ENCODE results near the gene LCOR.

LCOR gene

DNA sequence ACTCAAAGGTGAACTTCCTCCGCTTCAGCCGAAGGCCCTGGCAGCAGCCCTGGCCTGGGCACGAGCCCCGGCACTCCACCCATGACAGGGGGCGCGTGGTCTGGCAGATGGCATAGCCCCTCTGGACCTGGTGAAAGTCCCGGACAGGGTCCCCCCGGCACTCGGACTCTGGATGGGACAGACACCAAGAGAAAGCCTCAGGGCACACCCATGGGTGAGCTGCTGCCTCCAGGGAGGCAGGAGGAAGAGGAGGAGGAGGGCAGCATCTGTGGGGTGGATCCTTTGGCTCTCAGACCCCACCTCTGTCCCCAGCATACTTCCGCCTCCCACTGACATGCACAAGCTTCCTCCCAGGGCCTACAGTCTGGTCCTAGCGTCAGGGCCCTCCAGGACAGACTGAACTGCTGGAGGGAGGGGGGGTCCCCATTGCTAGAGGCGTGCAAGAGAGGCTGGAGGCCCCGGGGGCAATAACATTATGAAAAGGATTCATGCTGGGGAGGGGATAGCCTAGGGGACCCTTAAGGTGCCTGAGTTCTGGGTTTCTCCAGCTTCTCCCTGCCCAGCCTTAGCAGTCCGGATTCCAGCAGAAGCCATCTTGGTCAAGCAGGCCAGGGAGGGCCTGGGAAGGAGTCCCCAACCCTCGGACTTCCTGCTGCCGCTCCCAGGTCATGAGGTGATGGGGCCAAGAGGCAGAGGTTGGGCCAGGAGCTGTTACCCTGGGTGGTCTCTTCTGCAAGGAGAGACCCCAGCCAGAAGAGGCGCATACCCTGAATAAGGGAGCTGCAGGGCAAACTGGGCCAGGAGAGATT, 169.3 kb downstream of the LCOR start:
- H3K4me1 ChIP-seq, result peaks cover under 1% of the 10 kb centered on the region; the same call in 1 of the 2 replicates
- DNase-seq (ENCODE audit: low spot score in 2 of 2), result no peak
- H3K36me3 ChIP-seq (replicated peaks), result no peaks in the 10 kb centered on the region
- no peaks in the 10 kb centered on the region for H3K27me3 ChIP-seq (ENCODE audit: low read depth)
- in situ Hi-C loops (cut with MboI; ENCODE audit: low sequenced_read_pairs), result no loop called here
- H3K4me3 ChIP-seq, result no peak overlapping the region
- no peaks in the 10 kb centered on the region for H3K9me3 ChIP-seq

DNA sequence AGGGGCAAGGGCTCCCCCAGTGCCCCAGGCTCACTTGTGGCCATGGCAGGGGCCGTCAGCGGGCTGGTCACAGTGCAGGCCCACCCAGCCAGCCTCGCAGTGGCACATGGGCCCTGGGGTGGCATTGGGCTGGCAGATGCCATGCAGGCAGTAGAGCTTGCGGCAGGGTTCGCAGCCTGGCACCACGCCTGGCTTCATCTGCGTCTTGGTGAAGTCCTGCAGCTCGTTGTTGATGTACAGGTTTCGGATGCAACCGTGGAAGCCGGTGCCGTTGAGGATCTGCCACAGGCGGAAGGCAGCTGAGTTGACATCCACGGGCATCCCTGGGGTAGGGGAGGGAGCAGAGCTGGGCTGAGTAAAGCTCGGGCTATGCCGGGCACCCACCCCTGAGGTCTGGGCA, 170.6 kb downstream of the LCOR start:
- DNase-seq (ENCODE audit: low spot score in 2 of 2), result no peak
- Histone ChIP-seq H3K9me3 (no peaks in the 10 kb centered on the region), H3K36me3 (replicated peaks) (no peaks in the 10 kb centered on the region), H3K4me3 (no peak overlapping the region), H3K27me3 (ENCODE audit: low read depth) (no peaks in the 10 kb centered on the region), H3K4me1 (no peaks in the 10 kb centered on the region)
- in situ Hi-C loops (cut with MboI; ENCODE audit: low sequenced_read_pairs), result no loop called here

DNA sequence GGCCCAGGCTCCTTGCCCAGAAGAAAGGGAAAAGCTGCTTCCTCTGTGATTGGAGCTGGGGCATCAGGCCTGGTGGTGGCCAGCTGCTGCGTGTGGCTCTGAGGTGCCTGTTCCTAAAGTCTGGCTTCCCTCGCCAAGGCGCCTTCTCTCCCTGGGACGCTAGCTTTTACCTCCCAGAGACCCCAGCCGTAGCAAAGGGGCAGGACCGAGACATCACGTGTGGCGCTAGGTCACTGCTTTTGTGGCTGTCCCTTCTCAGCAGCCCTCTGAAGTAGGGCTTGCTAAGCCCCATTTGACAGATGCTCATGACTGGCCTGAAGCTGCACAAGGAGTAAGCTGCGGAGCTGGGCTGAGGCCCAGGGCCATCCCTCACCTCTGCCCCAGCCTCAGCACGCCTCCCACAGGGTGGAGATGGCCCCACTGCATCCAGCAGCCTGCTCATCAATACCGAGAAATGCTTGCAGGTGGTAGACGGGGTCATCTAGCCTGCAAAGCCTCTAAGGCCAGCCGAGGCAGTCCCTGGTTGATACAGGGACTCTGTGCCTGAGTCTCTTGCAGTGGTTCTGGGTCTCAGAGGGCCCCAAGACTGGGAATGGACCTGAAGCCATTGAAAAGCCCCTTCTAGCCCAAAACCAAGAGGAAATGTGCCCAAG, 171.2 kb downstream of the LCOR start:
- in situ Hi-C loops (cut with MboI; ENCODE audit: low sequenced_read_pairs), result no loop called here
- no peak overlapping the region for H3K4me3 ChIP-seq

DNA sequence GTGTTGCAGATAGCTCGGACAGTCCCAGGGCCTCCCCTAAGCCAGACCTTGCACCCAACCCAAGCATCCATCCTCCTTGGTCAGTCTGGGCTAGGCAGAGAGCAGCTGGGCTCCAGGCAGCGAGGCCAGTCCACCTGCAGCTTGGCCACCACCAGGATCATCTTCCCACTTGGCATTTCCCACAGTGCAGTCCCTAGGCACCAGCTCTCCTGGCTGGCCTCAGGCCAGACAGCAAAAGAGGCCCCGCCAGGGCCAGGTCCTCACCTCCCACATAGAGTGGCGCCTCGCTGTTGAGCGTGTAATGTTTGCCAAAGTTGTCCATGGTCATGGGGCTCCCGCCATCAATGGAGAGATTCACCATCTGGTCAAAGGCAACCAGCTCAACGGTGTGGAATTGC, 171.7 kb downstream of the LCOR start:
- Histone ChIP-seq H3K36me3 (replicated peaks) (no peaks in the 10 kb centered on the region), H3K4me1 (no peaks in the 10 kb centered on the region), H3K27me3 (ENCODE audit: low read depth) (no peaks in the 10 kb centered on the region), H3K4me3 (no peak overlapping the region), H3K9me3 (no peaks in the 10 kb centered on the region)
- no peak for DNase-seq (ENCODE audit: low spot score in 2 of 2)
- in situ Hi-C loops (cut with MboI; ENCODE audit: low sequenced_read_pairs), result no loop called here

More for the DNA sequence above, 171.2 kb downstream of the LCOR start:
- DNase-seq (ENCODE audit: low spot score in 2 of 2), result no peak
- Histone ChIP-seq H3K9me3 (no peaks in the 10 kb centered on the region), H3K36me3 (replicated peaks) (no peaks in the 10 kb centered on the region), H3K4me1 (no peaks in the 10 kb centered on the region), H3K27me3 (ENCODE audit: low read depth) (no peaks in the 10 kb centered on the region)

DNA sequence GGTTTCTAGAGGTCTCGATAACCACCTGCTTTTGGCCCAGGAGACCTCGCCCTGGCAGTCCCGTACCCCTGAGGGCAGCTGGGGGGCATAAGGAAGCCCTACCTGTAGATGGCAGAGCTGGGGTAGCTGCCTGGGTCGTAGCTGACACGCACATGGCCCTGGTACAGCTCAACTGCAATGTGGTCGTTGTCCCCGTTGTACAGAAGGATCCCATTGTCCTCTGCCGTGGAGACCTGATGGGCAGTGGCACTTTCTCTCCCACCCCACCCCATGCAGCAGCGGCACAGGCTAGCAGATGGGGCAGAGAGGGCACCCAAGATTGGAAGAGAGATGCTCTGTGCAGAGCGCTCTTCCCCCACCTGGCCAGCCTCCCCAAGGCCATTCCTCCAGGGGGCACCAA, 172.5 kb downstream of the LCOR start:
- Histone ChIP-seq H3K4me3 (no peak overlapping the region), H3K27me3 (ENCODE audit: low read depth) (no peaks in the 10 kb centered on the region), H3K9me3 (no peaks in the 10 kb centered on the region), H3K4me1 (no peaks in the 10 kb centered on the region), H3K36me3 (replicated peaks) (no peaks in the 10 kb centered on the region)
- in situ Hi-C loops (cut with MboI; ENCODE audit: low sequenced_read_pairs), result no loop called here
- no peak for DNase-seq (ENCODE audit: low spot score in 2 of 2)

DNA sequence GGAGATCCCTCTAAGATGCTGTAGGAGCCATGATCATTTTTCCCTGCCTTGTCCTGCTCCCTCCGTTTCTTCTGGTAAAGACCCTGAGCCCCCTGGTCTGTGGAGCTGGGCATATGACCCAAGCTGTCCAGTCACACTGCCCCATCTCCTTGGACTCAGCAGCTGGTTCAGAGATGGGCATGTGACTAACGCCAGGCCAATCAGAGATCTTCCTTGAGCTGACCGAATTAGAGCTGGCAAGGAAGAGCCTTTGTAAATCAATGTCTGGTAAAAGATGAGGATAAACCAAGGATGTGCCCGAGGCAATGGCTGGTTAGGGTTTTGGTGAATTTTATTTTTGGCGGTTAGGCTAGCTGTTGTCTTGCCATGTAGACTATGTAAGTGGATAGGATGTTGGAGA, 173.3 kb downstream of the LCOR start:
- Histone ChIP-seq H3K4me1 (no peaks in the 10 kb centered on the region), H3K9me3 (no peaks in the 10 kb centered on the region), H3K27me3 (ENCODE audit: low read depth) (no peaks in the 10 kb centered on the region), H3K36me3 (replicated peaks) (no peaks in the 10 kb centered on the region), H3K4me3 (no peak overlapping the region)
- in situ Hi-C loops (cut with MboI; ENCODE audit: low sequenced_read_pairs), result no loop called here
- DNase-seq (ENCODE audit: low spot score in 2 of 2), result no peak

DNA sequence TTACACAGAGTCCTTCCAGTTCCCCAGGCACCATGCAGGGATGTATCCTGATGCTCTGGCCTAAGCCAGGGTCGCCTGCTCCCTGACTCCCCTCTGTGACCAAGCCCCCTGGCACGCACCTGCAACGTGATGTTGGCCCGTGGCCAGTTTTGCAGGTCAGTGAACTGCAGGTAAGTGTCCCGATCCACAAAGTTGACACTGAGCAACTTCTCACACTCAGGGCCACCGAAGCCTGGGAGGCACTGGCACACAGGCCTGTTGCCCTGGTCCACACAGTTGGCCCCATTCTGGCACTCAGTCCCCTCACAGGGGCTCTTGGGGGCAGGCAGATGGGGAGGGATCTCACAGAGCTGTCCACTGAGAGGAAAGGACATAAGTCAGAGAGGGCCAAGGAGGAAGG, 174.3 kb downstream of the LCOR start:
- no peaks in the 10 kb centered on the region for H3K9me3 ChIP-seq
- in situ Hi-C loops (cut with MboI; ENCODE audit: low sequenced_read_pairs), result no loop called here

DNA sequence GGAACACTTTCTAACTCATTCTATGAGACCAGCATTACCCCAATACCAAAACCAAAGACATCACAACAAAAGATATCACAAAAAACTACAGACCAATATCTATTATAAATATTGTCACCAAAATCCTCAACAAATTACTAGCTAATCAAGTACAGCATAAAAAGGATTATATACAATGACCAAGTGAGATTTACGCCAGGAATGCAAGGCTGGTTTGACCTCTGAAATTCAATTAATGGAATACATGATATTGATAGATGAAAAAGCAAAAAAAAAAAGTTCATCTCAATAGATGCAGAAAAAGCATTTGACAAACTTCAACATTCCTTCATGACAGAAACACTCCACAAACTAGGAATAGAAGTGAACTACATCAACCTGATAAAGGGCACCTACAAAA, 175.3 kb downstream of the LCOR start:
- H3K4me1 ChIP-seq, result no peaks in the 10 kb centered on the region
- no peaks in the 10 kb centered on the region for H3K9me3 ChIP-seq
- in situ Hi-C loops (cut with MboI; ENCODE audit: low sequenced_read_pairs), result no loop called here
- no peak overlapping the region for H3K4me3 ChIP-seq
- H3K36me3 ChIP-seq (replicated peaks), result no peaks in the 10 kb centered on the region
- no peak for DNase-seq (ENCODE audit: low spot score in 2 of 2)
- H3K27me3 ChIP-seq (ENCODE audit: low read depth), result no peaks in the 10 kb centered on the region

More for the DNA sequence above, 174.3 kb downstream of the LCOR start:
- H3K36me3 ChIP-seq (replicated peaks), result no peaks in the 10 kb centered on the region
- no peaks in the 10 kb centered on the region for H3K27me3 ChIP-seq (ENCODE audit: low read depth)
- no peak overlapping the region for H3K4me3 ChIP-seq
- H3K4me1 ChIP-seq, result no peaks in the 10 kb centered on the region
- no peak for DNase-seq (ENCODE audit: low spot score in 2 of 2)

DNA sequence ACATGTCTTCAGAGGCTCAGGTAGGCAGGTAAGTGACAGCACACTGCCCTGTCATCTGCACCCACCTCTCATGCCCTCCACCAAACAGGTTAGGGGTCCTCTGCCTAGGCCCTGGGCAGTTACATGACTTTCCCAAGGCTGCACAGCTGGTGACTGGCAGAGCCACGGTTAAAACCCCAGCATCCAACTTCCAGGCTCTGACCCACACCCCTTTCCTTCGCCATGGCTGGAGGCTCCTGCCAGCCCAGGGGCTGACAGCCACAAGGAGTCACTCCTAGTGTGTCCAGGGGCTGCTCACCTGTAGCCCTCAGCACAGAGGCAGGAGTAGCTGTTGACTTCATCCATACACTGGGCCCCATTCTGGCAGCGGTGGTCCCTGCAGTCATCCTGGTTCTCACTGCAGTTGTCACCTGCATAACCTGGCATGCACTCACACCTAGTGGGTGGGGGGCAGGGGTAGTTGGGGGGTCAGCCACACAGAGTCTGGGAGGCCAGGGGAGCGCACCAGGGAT, 178.7 kb downstream of the LCOR start:
- no peak for DNase-seq (ENCODE audit: low spot score in 2 of 2)
- no peaks in the 10 kb centered on the region for H3K9me3 ChIP-seq

DNA sequence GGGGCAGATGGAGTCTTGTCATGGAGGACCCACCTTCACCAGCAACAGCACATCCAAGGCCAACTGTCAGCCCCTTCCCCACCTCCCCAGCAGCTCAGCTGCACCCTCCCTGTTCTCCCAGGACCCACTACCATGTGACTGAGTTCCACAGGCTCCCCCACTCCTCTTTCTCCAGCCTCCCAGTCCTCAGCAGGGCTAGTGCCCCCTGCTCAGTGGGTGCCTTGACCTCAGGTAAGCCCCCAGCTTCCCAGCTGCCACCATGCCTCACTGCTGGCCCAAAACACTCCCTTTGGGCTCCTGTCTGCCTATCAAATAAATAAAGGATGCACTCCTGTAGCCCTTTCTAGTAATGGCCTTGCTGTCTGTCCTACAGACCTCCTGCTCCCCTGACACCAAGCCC, 179.3 kb downstream of the LCOR start:
- H3K4me1 ChIP-seq, result no peaks in the 10 kb centered on the region
- no peak for DNase-seq (ENCODE audit: low spot score in 2 of 2)
- no peak overlapping the region for H3K4me3 ChIP-seq
- H3K9me3 ChIP-seq, result no peaks in the 10 kb centered on the region
- in situ Hi-C loops (cut with MboI; ENCODE audit: low sequenced_read_pairs), result no loop called here
- no peaks in the 10 kb centered on the region for H3K36me3 ChIP-seq (replicated peaks)
- H3K27me3 ChIP-seq (ENCODE audit: low read depth), result no peaks in the 10 kb centered on the region

More for the DNA sequence above, 178.7 kb downstream of the LCOR start:
- no peaks in the 10 kb centered on the region for H3K36me3 ChIP-seq (replicated peaks)
- H3K4me3 ChIP-seq, result no peak overlapping the region
- no peaks in the 10 kb centered on the region for H3K27me3 ChIP-seq (ENCODE audit: low read depth)
- no peaks in the 10 kb centered on the region for H3K4me1 ChIP-seq
- in situ Hi-C loops (cut with MboI; ENCODE audit: low sequenced_read_pairs), result no loop called here

DNA sequence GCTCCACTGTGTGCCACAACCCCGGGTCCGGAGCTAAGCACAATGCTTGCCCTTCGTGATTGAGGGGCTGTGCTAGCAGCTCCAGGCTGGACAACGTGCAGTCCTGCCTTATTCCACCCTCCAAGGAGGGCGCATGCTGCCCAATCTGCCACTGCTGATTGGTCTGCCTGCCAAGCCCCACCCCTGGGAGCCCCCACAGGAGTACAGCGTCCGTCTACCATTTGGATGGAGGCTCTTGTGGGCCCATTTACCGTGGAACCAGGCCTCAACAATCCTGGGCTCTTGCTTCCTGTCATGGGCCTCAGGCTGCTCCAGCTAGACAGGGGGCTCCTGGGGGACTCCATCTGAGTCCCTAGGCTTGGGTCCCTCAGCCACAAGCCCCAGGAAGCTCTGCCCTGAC, 180.4 kb downstream of the LCOR start:
- H3K36me3 ChIP-seq (replicated peaks), result no peaks in the 10 kb centered on the region
- DNase-seq (ENCODE audit: low spot score in 2 of 2), result no peak
- H3K4me1 ChIP-seq, result no peaks in the 10 kb centered on the region
- H3K9me3 ChIP-seq, result no peaks in the 10 kb centered on the region
- no peaks in the 10 kb centered on the region for H3K27me3 ChIP-seq (ENCODE audit: low read depth)
- in situ Hi-C loops (cut with MboI; ENCODE audit: low sequenced_read_pairs), result no loop called here
- no peak overlapping the region for H3K4me3 ChIP-seq

DNA sequence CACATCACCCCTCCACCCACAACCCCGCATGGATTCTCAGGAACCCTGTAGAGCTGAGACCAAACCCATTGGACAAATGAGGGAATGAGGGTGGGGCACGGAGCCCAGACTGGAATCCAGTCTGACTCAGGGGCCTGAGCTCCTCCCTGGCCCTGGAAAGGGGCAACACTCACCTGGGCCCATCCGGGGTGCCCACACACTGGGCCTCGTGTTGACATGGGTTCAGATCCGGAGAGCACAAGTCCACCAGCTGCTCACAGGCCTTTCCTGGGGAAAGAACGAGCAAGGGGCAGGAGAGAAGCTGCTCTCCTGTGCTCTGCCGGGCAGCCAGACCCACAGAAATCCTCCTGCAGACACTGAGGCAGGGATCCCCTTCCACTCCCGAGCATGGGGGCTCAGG, 181.5 kb downstream of the LCOR start:
- Histone ChIP-seq H3K36me3 (replicated peaks) (no peaks in the 10 kb centered on the region), H3K4me3 (no peak overlapping the region), H3K9me3 (no peaks in the 10 kb centered on the region), H3K27me3 (ENCODE audit: low read depth) (no peaks in the 10 kb centered on the region), H3K4me1 (no peaks in the 10 kb centered on the region)
- in situ Hi-C loops (cut with MboI; ENCODE audit: low sequenced_read_pairs), result no loop called here
- DNase-seq (ENCODE audit: low spot score in 2 of 2), result no peak

DNA sequence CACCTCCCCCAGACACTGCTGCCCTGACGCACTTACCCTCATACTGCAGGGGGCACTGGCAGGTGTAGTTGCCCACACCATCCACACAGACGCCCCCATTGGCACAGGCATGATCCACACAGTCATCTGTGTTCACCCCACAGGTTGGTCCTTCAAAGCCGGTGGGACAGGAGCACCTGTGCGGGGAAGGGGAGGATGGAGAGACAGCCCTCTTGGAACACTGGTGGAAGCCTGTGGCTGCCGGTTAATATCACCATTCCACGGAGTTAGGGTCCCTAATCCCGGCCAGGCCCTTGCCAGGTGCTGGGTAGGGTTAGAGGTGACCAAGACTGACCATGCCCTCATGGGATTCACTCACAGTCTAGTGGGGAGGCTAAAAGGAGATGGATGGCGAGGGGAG, 181.9 kb downstream of the LCOR start:
- Histone ChIP-seq H3K9me3 (no peaks in the 10 kb centered on the region), H3K36me3 (replicated peaks) (no peaks in the 10 kb centered on the region), H3K27me3 (ENCODE audit: low read depth) (no peaks in the 10 kb centered on the region), H3K4me3 (no peak overlapping the region), H3K4me1 (no peaks in the 10 kb centered on the region)
- DNase-seq (ENCODE audit: low spot score in 2 of 2), result no peak
- in situ Hi-C loops (cut with MboI; ENCODE audit: low sequenced_read_pairs), result no loop called here

DNA sequence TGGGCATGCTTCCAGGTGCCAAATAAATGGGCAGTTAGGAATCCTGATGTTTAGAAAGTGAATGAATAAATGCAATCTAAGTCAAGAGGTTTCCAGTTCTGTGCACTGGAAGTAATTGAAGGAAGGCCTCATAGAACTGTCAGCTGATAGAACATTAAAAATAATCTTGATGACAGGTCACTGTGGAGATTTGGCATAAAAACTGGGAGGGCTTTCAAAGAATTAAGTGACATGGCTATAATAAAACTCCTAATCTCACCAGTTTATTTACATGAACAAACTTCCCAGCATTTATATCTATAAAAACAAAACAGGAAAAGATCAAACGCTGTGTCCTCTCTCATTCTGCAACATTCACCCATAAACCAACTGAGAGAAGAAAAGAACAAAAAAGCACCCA, 183.1 kb downstream of the LCOR start:
- Histone ChIP-seq H3K27me3 (ENCODE audit: low read depth) (no peaks in the 10 kb centered on the region), H3K4me1 (no peaks in the 10 kb centered on the region), H3K9me3 (no peaks in the 10 kb centered on the region), H3K4me3 (no peak overlapping the region), H3K36me3 (replicated peaks) (no peaks in the 10 kb centered on the region)
- in situ Hi-C loops (cut with MboI; ENCODE audit: low sequenced_read_pairs), result no loop called here
- no peak for DNase-seq (ENCODE audit: low spot score in 2 of 2)
